Erythroblast (primary cell): ENCODE results near the gene PLB1.

Experiments used
- GATA1 ChIP-seq: IDR thresholded peaks from 2 replicates; pipeline ENCODE4 v1.6.1; 2011; ENCODE audit warnings: low read depth, mild to moderate bottlenecking, control low read depth, low read length, moderate library complexity
- POLR2A ChIP-seq: IDR thresholded peaks from 2 replicates; pipeline ENCODE4 v1.6.1; 2011; ENCODE audit warnings: mild to moderate bottlenecking, low read length

DNA sequence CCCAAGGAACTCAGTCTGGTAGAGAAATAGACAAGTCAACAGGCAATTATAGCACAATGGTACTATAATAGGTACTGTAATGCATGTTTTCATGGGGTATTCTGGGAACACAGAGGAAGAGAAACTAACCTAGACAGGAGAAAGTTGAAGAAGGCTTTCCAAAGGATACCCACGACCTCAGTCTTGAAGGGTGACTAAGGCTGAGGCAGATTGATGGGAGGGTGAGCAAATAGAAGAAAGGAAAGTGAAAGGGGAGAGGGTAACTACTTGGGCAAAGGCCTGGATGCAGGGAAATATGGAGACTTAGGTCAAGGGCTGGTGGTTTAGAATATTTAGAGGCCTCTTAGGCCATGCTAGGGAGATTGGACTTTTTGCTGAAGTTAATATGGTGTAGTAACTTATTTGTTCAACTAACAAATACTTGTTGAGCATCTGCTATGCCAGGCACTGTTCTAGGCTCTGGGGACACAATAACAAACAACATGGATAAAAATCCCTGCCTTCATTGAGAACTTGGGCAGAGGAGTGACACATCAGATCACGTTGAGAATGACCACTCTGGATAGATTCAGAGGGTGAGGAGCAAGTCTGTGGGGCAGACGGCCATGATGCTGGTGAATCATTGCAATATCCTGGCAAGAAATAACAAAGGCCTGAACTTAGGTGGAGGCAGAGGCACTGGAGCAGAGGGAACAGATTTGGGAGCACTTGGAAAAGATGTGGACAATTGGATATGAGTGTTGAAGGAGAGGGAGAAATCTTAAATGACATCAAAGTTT is 56.4 kb downstream of the PLB1 start:
- TF ChIP-seq POLR2A: no peak
- TF ChIP-seq GATA1: no peak
